ENCODE measurements around the gene PREP.
"Not testable (repeated sequence)": the region's sequence is repeated elsewhere in the genome, so short reads cannot be mapped to it uniquely, and the experiment has no call there.

The PREP gene

DNA sequence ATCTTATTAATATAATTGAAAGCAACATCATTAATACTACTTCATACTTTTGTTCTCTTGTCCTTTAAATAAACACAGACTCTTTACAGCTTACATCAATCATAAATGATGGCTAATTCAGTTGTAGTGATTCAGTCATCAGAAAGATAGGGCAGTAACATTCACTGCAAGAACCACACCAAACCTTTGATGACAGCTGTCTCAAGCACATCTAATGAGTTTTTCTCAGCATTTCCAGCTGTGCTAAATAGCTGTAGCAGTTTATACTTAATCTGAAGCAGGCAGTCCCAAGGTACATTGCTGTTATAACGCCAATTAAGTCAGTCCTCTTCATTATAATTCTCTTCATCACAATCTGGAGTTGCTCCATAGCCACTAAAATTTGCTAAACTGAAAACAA, 45.7 kb downstream of the PREP start:
- TF ChIP-seq, protein P1, sequence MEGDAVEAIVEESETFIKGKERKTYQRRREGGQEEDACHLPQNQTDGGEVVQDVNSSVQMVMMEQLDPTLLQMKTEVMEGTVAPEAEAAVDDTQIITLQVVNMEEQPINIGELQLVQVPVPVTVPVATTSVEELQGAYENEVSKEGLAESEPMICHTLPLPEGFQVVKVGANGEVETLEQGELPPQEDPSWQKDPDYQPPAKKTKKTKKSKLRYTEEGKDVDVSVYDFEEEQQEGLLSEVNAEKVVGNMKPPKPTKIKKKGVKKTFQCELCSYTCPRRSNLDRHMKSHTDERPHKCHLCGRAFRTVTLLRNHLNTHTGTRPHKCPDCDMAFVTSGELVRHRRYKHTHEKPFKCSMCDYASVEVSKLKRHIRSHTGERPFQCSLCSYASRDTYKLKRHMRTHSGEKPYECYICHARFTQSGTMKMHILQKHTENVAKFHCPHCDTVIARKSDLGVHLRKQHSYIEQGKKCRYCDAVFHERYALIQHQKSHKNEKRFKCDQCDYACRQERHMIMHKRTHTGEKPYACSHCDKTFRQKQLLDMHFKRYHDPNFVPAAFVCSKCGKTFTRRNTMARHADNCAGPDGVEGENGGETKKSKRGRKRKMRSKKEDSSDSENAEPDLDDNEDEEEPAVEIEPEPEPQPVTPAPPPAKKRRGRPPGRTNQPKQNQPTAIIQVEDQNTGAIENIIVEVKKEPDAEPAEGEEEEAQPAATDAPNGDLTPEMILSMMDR (IDR thresholded peaks at IDR 0.05; ENCODE audit: control insufficient read depth, insufficient read depth, low read depth, low read length, missing control alignments), result no peak
- DNase-seq (ENCODE audit: low read depth), result no peak
- H3K4me3 ChIP-seq (ENCODE audit: control insufficient read depth, low read depth, low read length), result no peak overlapping the region

DNA sequence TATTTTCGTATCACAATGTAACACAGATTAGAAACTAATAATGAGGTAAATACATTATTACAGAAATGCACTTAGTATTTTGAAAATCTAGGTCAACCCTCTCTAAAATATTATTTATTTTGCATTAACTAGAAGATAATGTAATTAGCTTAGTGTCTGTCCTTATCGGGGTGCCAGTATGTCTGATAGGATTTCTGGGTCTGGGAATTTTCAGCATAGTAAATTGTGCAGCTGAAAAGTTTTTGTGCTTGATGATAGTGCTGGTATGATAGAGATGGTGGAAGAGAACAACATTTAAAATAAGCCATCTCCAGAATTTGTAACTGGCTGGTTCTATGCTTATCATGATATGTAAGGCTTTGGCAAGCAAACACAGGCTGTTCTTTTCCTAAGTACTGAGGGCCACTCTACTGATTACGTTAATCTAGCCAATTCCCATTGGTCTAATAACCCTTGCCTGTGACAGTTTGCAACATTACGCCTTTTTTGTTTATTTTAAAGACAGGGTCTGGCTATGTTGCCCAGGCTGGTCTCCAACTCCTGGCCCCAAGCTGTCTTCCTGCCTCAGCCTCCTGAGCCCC, 50.8 kb downstream of the PREP start:
- TF ChIP-seq, protein P1 (IDR thresholded peaks at IDR 0.05; ENCODE audit: control insufficient read depth, insufficient read depth, low read depth, low read length, missing control alignments), result no peak
- no peak overlapping the region for H3K4me3 ChIP-seq (ENCODE audit: control insufficient read depth, low read depth, low read length)

DNA sequence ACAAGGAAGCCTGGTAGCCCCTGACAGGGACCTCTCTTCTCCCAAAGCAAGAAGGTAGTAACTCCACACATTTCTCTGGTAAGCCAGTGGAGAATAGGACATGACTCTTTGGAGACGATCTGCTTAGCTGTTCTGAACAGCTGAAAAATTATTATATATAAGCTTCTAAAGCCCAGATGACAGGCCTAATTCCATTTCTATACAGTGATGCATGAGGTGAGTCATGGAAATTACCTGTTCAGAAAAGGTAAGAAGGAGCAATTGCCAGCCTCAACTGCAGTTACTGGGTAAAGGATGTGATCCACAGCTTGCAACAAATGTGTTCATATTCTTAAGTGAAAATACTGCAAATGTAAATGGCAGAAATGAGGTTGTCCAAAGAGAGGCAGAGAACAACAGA, 54.0 kb downstream of the PREP start:
- H3K4me3 ChIP-seq (ENCODE audit: control insufficient read depth, low read depth, low read length), result no peak overlapping the region
- no peak for DNase-seq (ENCODE audit: low read depth)
- TF ChIP-seq, protein P1 (IDR thresholded peaks at IDR 0.05; ENCODE audit: control insufficient read depth, insufficient read depth, low read depth, low read length, missing control alignments), result no peak

More for the DNA sequence above, 50.8 kb downstream of the PREP start:
- no peak for DNase-seq (ENCODE audit: low read depth)

DNA sequence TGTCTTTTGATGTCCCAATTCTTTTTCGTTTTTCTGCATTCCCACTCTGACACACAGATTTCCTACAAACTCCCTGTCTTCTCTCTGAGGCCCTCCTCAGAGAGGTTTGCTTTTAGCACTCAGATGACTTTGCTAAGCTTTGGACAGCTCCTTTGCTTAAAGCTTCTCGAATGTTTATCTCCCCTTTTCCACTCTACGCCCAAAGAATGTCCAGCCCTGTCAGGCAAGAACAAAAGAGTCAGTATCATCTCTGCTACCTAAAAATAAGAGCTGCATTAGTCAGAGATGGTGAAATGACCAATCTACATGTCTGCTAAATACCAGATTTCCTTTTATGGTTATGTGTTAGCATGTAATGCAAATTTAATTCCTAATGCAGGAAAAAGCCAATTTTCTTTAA, 56.8 kb downstream of the PREP start:
- TF ChIP-seq, protein P1 (IDR thresholded peaks at IDR 0.05; ENCODE audit: control insufficient read depth, insufficient read depth, low read depth, low read length, missing control alignments), result no peak
- H3K4me3 ChIP-seq (ENCODE audit: control insufficient read depth, low read depth, low read length), result no peak overlapping the region
- DNase-seq (ENCODE audit: low read depth), result no peak

DNA sequence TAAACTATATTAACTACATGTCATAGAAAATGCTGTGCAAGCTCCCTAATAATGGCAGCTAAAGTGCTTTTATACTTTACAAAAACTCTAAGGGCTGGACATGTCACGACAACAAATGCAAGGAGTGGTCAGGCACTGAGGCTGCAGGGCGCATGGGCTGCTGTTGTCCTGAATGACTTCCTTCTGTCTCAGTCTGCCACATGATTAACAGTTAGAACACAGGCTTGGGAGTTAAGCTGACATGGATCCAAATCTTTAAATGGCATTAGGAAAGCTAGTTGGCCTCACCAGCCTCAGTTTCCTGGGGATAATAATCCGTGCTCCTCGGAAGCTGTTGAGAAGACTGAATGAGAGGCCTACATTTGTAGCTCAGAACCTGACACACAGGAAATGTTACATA, 57.4 kb downstream of the PREP start:
- TF ChIP-seq, protein P1 (IDR thresholded peaks at IDR 0.05; ENCODE audit: control insufficient read depth, insufficient read depth, low read depth, low read length, missing control alignments), result no peak
- no peak for DNase-seq (ENCODE audit: low read depth)
- no peak overlapping the region for H3K4me3 ChIP-seq (ENCODE audit: control insufficient read depth, low read depth, low read length)

DNA sequence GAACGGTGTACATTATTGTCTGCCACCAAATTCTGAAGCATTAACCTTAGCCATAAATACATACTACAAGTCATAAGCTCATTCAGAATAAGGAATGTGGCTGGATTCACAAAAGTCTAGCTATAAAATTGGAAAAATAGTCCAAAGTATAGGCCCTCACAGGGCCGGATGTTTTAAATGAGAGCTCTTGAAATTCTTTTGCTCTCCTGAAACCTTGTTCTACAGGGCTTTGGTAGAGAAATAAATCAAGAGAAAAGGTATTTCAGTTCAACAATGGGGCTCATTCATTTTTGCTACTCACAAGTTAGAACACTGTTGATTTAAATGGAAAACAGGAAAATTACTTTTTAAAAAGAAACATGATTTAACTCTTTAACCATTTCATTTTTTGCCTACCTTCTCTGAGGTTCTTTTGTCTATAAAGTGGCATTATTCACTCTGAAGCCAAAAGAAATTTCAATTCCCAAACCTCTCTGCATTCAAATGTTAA, 58.0 kb downstream of the PREP start:
- no peak overlapping the region for H3K4me3 ChIP-seq (ENCODE audit: control insufficient read depth, low read depth, low read length)
- TF ChIP-seq, protein P1 (IDR thresholded peaks at IDR 0.05; ENCODE audit: control insufficient read depth, insufficient read depth, low read depth, low read length, missing control alignments), result no peak
- DNase-seq (ENCODE audit: low read depth), result no peak

DNA sequence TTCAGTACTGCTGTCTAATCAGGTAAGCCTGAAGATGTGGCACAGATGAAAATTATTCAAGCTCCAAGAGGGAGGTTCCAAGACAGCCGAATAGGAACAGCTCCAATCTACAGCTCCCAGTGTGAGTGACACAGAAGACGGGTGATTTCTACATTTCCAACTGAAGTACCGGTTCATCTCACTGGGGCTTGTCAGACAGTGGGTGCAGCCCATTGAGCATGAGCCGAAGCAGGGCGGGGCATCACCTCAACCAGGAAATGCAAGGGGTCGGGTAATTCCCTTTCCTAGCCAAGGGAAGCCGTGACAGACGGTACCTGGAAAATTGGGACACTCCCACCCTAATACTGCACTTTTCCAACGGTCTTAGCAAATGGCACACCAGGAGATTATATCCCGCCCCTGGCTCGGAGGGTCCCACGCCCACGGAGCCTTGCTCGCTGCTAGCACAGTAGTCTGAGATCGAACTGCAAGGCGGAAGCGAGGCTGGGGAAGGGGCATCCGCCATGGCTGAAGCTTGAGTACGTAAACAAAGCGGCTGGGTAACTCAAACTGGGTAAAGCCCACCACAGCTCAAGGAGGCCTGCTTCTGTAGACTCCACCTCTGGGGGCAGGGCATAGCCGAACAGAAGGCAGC, 64.4 kb downstream of the PREP start:
- H3K4me3 ChIP-seq (ENCODE audit: control insufficient read depth, low read depth, low read length); DNase-seq (ENCODE audit: low read depth): not testable (repeated sequence)
